ENCODE measurements around the gene OR10A5.

GRCh38 chr11:6824136-6824823 lies 21.2 kb upstream of the OR10A5 start:
- TF ChIP-seq CTCF (IDR thresholded peaks at IDR 0.05; ENCODE audit: insufficient read depth, low read length) (no peak), SPI1 (IDR thresholded peaks at IDR 0.05; ENCODE audit: borderline replicate concordance, low read depth) (no peak), REST (IDR thresholded peaks at IDR 0.05; ENCODE audit: insufficient replicate concordance, low read depth) (no peak), POLR2AphosphoS5 (IDR thresholded peaks at IDR 0.05; ENCODE audit: low read depth) (no peak), GABPA (IDR thresholded peaks at IDR 0.05; ENCODE audit: low read depth) (no peak)

Measured in HL-60 (cell line).